ENCODE results near the gene ING3.
"Not testable (repeated sequence)": the region's sequence is repeated elsewhere in the genome, so short reads cannot be mapped to it uniquely, and the experiment has no call there.

The ING3 gene

DNA sequence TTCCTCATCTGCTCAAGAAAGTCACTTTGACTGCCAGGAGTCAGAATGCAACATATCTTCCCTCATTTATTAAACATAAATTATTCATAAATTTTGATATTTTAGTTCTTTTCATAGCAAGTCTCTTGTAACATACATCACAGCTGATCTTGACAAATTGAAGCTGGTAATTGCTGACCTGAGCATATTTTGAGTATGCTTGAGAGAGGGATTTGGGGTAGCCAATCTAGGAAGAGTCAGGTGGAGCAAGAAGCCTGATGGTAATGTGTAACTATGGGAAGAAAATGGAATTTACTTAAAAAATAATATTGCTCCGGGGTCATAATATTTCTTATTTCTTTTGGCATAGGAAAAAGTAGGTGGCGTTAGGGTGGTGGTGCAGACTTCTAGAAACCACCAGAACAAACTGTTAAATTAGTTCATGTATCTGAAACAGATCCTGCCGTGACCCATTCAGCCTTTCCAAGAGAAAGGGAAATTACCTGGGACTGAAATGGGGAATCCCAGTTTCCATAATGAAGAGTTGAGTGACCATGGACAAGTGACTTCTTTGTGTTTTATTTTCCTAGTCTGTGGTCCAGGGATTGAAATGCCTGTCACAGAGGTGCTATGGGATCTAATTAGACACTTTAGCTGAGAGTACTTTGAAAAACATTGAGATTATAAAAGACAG lies 50.8 kb downstream of the ING3 start:
- DNase-seq (ENCODE audit: low read depth in 1 of 2, low spot score in 1 of 2), result no peak

DNA sequence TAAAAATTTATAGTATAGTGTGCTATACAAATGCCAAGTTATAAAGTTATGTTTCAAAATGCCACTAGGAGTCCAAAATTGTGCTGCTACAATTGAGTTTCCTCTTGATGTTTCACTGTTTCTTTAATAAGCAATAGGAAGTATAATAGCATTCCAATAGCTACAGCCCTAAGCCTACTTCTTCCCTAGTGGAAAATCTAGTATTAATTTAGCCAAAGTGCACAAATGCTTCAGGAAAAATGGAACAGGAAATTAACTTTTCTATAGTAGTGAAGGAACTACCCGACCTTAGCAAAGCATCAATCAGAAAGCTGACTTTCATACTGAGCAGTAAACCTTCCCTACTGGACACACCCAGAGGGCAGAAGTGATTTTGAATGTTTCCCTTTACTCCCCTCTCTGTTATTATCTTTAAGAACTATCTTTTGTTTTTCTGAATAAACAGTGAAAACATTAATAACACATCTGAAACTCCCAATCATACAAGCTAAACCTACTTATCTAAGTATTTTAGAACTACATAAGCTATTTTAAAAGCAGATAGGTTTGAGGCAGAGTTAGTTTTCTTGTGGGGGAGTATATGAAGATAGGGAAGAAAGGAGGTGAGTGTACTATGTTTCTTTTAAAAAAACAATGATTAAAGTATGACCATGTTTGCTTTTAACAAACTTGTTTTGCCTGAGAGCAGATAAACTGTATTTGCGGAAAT lies 51.6 kb downstream of the ING3 start:
- no peak for DNase-seq (ENCODE audit: low read depth in 1 of 2, low spot score in 1 of 2)

DNA sequence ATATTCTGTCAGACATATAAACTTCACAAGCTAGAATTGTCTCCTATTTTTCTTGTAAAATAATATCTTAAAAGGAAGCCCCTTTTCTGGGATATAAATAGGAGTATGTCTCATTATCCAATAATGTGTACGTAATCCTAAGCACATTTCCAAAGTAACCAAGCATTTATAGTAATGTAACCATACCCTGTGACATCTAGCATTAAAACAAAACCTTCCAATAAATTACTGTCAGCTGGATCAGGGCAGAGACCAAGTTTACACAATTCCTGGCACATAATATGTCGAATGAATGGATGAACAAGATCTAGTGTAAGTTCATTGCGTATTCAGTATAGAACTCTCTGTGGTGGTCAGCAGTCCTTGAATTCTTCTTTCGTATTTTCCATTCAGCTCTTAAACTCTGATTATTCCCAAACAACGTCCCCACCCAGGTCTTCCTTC lies 52.2 kb downstream of the ING3 start:
- DNase-seq (ENCODE audit: low read depth in 1 of 2, low spot score in 1 of 2), result no peak

DNA sequence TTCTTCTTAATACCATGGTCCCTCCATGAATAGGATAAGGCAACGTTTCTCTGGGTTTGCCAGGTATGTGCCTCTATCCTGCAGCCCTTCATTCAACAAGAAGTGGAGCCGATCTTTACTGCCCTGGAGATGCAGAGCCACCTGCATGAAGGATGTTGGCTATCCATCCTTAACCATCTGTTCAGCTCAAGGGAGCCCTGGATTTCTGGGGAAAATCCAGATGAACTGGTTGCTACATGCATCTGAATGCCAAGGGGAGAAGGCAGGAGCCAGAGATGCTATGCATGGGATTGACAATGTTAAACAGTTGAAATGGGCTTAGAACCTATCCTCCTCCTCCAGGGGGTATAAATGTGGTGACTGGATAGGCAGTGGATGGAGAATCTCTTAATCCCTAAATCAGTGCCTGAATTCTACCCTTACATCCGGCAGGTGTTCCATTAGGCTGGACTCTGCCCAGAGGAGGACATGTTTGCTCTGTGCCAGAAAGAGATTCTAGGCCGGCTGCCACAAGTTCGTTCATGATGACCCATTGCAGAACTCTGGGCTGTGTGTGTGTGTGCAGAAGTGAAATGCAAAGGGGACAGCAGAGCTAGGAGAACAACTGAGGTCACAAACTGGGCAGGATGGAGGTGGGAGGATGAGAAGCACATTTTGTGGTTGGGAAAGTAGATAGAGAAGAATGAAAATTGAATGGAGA lies 53.6 kb downstream of the ING3 start:
- no peak for DNase-seq (ENCODE audit: low read depth in 1 of 2, low spot score in 1 of 2)

DNA sequence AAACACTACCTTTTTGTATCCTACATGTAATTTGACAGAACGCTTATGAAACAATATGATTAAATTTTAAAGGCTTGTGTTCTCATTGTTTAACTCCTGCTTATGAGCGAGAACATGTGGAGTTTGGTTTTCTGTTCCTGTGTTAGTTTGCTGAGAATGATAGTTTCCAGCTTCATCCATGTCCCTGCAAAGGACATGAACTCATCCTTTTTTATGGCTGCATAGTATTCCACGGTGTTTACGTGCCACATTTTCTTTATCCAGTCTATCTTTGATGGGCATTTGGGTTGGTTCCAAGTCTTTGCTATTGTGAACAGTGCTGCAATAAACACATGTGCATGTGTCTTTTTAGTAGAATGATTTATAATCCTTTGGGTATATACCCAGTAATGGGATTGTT lies 54.5 kb downstream of the ING3 start:
- DNase-seq (ENCODE audit: low read depth in 1 of 2, low spot score in 1 of 2), result not testable (repeated sequence)

DNA sequence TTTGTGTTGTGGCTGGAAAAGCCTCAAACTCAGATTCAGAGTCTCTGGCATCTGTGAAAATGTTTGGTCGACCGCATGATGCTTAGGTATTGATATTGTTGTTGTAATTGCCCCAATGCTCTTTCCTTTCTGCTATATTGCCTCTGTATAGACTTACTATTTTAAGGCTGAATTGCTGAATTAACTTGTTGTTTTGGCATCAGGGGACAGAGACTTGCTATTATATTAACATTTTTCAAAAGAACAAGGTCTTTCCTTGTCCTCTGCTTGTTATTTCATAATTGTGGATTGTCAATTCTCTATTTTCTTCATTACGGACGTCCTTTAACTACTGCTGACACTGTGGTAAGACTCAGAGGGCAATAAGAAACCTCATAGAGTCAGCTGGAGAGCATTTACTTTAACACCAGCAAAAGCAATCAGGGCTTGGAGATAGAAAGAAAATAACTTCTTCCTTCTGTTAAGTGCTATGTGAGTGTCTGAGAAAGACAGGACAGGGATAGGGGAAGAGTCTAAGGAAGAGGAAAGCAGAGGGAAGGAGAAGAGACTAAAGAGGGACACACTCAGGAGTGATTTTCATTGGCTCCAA lies 55.5 kb downstream of the ING3 start:
- DNase-seq (ENCODE audit: low read depth in 1 of 2, low spot score in 1 of 2), result no peak

DNA sequence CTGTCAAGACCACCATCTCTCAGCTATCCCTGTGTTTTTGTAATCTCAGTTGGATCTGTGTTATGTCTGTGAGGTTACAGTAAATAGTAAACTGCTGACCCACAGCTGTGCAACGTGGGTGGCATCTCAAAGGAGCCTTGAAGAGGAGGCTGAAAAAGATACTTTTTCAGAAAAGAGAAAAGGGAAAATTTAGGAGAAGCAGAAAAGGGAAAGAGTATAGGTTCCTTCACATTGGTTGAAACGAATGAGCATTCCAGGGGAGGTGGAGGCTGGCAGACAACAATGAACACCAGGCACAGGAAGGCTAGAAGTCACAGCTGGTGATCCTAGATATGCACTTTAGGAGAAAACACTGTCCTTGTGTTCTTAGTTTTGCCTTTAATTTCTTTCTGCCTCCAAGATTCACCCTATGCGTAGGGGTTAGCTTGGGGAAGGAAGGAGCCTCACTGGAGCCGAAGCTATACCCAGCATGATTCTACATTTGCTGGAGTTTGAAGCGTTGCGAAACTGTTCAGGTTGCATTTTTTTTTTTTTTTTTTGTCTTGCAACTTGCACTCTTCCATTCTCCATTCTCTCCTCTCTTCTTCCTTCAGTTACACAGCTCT lies 56.2 kb downstream of the ING3 start:
- no peak for DNase-seq (ENCODE audit: low read depth in 1 of 2, low spot score in 1 of 2)

DNA sequence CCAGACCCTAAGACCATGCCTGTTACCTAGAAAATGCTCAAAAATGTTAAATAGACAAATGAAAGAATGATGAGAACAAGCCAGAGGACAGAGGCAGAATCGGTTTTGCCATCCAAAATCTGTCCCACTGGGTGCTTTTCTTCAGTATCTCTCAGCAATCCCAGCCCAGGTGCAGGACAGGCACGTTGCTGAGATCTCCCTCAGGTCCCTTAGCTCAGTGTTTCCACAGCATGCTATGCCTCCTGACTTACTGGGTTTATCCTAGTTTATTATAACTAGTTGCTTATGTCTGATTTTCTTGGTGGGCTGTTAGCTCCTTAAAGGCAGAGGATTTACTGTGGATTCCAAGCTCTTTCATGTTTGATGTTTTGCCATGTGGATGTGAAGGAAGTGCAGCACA lies 58.2 kb downstream of the ING3 start:
- no peak for DNase-seq (ENCODE audit: low read depth in 1 of 2, low spot score in 1 of 2)

DNA sequence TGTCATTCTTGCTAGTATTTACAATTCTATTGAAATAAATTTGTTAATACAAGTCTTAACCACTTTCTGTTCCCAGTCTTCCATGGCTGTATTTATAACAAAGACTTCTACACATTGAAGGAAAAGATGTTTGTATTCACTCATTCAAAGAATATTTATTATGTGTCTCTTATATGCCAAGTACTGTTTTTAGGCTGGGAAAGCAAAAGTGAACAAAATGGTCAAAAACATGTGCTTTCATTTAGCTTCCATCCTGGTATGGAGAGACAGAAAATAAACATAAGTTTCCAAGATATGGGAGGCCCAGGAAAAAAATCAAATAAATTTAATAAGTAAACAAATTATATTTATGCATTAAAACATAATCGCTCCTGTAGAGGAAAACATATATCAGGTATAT lies 60.8 kb downstream of the ING3 start:
- DNase-seq (ENCODE audit: low read depth in 1 of 2, low spot score in 1 of 2), result no peak

DNA sequence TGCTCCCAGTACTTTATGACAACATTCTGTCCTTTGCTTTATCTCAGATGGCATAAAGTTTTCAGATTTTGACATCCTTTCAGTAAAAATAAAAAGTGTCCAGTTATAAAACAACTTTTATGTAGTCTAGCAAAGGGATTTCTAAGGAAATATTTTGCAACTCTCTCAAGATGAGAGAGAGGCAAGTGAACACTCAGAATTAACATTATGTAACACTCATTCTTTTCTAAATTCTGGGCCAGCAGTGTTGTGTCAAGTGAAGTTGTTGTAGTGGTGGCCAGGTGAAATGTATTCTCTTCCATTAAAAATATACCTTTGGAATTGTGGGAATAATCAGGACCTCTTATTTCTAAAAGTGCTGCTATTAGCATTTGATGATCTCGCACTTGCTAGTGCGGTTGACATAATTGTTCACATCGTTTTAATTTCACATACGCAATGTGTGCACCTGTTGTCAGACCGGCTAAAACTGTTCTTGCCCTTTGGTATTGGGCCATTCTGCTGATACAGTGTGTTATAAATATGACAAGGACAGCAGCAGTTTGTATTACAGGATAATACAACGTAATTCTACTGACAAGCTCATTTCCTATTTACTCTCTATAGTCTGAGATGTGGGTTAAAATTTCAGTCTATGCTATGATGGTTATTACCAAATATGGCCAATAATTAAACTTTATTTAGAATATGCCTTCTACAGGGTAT lies 61.7 kb downstream of the ING3 start:
- no peak for DNase-seq (ENCODE audit: low read depth in 1 of 2, low spot score in 1 of 2)

DNA sequence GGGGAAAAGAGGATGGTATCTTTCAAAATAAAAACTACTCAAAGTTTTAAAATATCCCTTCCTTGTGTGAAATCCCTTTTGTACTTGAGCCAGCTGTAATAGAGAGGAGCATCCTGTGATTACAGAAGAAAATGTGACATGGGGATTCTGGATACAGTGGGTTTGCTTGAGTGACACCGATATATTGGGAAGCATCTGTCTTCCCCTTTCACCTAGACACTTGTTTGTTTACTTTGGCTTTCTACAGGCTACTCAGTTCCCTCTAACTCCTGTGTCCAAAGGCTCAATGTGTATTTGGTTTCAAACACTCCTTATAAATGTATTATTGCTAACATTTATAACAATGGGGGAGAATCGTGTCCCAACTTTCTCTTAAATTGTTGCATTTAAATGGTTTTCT lies 62.3 kb downstream of the ING3 start:
- DNase-seq (ENCODE audit: low read depth in 1 of 2, low spot score in 1 of 2), result no peak

DNA sequence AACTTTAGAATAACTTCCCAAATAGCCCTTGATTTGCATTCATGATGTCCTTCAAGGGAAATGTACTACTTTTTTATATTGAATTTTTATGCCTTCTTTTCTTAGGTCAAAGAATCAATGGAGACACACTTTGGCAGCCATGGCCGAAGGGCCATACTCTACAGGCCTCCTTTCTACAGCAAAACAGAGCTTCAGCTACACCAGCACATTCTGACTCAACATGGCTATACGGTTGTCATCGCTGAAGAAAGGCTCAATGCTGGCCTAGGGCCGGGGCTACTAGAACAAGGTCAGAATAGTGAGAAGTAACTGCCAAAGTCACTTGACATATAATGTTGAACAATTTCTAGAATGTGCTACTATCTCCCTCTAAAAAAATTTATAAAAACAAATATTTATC lies 65.0 kb downstream of the ING3 start:
- no peak for DNase-seq (ENCODE audit: low read depth in 1 of 2, low spot score in 1 of 2)

DNA sequence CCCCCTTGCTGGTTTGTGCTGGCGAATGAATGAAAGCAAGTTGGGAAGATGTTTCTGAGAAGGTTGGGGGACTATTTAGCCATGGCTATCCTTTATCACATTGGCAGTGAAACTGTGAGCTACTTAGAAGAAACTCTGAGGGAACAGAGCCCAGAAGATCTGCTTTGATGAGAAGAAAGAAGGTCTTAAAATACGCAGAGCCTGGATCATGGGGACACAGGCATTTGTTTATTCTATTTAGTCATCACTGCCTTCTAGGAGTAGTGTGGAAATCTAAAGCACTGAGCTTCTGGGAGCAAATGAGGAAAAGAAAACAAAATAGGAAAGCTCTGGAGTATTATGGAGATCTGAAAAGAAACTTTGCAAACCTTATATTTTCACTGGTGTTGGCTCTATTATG lies 66.4 kb downstream of the ING3 start:
- DNase-seq (ENCODE audit: low read depth in 1 of 2, low spot score in 1 of 2), result no peak

DNA sequence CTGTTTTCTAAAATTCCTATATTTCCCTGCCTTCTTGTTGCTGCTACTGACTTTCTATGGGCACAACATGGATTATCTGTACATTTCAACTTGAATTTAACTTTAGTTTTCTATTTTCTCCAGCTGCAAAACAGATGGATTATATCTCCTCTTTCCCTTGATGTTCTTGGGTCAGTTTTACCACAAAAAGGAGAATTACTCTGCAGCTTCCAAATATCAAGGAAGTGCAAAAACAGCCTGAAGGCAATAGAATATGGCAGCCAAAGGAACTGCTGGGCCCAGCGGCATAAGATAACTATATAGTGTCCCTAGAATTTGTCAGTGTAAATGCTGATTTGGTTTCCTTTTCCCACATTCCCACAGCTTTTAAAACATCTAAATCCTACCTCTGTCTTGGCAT lies 67.0 kb downstream of the ING3 start:
- DNase-seq (ENCODE audit: low read depth in 1 of 2, low spot score in 1 of 2), result no peak

DNA sequence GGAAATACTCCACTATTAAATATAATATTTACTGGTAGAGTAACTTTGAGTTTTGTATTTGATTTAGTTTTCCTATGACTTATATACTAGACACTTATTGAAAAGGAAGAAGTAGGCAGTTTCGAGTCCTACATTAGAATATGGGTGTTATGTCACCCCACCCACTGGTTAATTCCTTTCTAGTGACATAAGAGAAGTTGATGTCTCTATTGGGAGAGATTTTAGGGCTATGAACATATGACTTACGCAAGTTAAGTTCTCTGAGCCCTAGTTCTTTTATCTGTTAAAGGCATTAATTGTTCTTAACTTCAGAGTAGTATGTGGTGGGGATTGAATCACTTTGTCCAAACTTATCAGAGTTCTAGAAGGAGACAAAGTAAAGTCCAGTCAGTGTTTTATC lies 68.4 kb downstream of the ING3 start:
- no peak for DNase-seq (ENCODE audit: low read depth in 1 of 2, low spot score in 1 of 2)

DNA sequence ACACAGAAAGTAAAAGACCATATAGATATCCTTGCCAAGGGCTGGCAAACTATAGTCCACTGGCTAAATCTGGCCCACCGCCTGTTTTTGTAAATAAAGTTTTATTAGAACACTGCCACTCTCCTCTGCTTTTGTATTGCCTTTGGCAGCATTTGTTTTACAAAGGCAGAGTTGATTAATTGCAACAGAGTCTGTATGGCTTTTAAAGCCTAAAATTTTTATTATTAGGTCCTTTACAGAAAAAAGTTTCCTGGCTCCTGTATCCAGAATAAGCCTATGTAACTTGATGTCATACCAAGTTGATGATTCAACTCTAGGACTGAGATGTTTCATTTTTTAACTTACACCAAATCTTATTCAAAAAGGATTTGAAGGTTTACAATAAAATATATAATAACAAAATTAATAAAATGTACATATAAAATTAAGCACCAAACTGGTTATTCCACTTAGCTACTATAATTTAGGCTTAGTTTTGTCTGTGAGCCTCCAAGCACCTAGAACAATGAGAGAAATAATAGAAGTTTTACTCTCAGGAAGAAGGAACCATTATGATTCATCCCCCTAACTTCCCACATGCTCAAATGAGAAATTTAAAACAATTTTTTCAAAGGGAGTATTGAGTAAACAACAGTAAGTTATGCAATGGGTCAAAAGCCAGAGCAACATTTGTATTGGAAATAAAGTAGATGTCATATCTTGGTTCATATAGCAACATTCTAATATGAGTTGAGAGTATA lies 69.8 kb downstream of the ING3 start:
- DNase-seq (ENCODE audit: low read depth in 1 of 2, low spot score in 1 of 2), result no peak

DNA sequence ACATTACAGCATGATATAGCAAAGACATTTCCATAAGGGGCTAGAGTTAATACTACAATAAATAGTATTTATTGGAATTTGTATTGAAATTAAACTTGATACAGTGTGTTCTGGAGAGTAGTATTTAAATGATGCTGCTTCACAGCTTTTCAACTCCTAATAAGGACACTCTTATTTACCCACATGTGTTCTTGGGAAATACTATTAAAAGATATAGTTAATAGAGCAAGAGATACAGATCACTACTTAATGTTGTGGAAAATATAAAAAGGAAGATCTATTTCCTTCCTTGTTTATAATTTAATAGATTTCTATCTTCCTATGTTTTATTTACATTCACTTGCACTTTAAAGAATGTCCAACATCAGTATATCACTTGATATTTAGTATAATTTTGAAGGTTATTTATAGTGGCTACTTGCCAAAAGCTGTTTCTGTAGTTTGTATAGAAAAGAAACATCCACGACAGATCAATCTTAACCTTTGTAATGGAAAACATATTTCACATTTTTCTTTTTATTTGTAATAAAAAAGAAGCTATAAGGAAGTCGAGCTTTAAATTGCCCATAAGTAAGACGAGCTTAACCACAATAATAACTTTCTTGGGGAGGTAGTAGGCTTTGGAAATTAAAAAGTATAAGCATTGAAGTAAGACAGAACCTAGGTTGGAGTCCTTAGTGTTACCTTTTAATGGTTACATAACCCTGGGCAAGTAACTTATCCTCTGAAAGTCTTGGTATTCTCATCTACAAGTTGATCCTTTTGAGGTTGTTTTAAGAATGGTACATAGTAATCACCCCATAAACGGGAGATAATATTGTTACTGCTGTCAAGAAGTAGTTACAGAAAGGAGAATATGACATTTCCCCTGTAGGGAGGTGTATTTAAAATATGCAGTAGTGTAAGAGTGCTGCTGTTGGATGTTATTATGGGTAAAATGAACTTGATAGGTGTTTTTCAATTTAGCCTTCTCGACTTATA lies 70.7 kb downstream of the ING3 start:
- DNase-seq (ENCODE audit: low read depth in 1 of 2, low spot score in 1 of 2), result no peak

DNA sequence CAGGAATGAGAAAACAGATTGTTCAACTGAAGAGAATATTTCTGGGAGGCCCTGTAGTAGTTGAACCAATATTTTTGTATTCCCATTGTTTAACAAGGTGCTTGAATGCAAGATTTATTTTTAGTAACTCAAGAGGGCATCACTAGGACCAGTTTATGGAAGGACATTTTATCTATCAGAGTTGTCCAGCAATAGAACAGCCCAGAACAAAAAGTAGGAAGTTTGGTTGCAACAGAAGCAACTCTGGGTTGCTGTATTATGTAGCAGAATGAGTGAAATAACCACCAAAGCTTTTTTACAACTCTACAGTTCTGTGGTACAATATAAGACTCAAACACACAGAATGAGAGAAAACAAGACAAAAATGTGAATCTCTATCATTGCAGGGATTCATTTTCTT lies 72.6 kb downstream of the ING3 start:
- DNase-seq (ENCODE audit: low read depth in 1 of 2, low spot score in 1 of 2), result no peak

Data from activated CD4-positive, alpha-beta T cell treated with anti-CD3 and anti-CD28 coated beads, Interleukin-2, amount 50 U/mL, for 24 hours (primary cell).